PC-9 (cell line): ENCODE results near the gene SPATA46. TPM values are rescaled to one million over a fixed set of nuclear protein-coding genes. Genes with fewer than 3 reads are reported as not detected.

ENCODE experiments used
- BruUV-seq: library from RNA; stranded (reverse); fragments of 400-500 nt; replicated peaks from 2 replicates; lab custom pipeline; 2021; lab: Mats Ljungman, UMichigan
- CTCF ChIA-PET: fragments of 300-600 bp; sonication (Branson Sonifier 250); formaldehyde crosslinking; loops from one replicate; lab custom pipeline; 2022; ENCODE audit warnings: antibody characterized with exemption; lab: Charles Lee
- POLR2A ChIA-PET: fragments of 300-600 bp; sonication (Branson Sonifier 250); formaldehyde crosslinking; loops from one replicate; lab custom pipeline; 2022; ENCODE audit warnings: antibody characterized with exemption; ENCODE audit not compliant: unreplicated experiment; lab: Charles Lee
- DNase-seq, 2 experiments: peaks; one replicate each; pipeline versions ENCODE4 v3.0.0 to v3.0.0-alpha.2; 2015 to 2022; ENCODE audit warnings: mixed read lengths in 1 of 2
- H2AFZ ChIP-seq: fragments of 200-600 bp; sonication (generic); 2 replicates; pipeline ENCODE4 v1.8.1; 2017; ENCODE audit warnings: antibody characterized with exemption
- H3F3A ChIP-seq: fragments of 200-600 bp; sonication (generic); 2 replicates; pipeline ENCODE4 v1.8.1; 2017; ENCODE audit warnings: antibody characterized with exemption, mild to moderate bottlenecking, low read depth; ENCODE audit not compliant: insufficient read depth
- H3K27ac ChIP-seq: fragments of 200-600 bp; sonication (generic); 2 replicates; pipeline ENCODE4 v1.6.1; 2016; ENCODE audit warnings: mixed run types
- H3K27me3 ChIP-seq: fragments of 200-600 bp; sonication (generic); 2 replicates; pipeline ENCODE4 v1.6.1; 2016; ENCODE audit warnings: low read depth, mixed run types; ENCODE audit not compliant: insufficient read depth
- H3K36me3 ChIP-seq: fragments of 200-600 bp; sonication (generic); 2 replicates; pipeline ENCODE4 v1.6.1; 2016; ENCODE audit warnings: low read depth, mixed run types
- H3K4me1 ChIP-seq: fragments of 200-600 bp; sonication (generic); replicated peaks from 2 replicates; pipeline ENCODE4 v1.6.1; 2016; ENCODE audit warnings: mixed run types; ENCODE audit not compliant: insufficient read depth
- H3K4me2 ChIP-seq: fragments of 200-600 bp; sonication (generic); 2 replicates; pipeline ENCODE4 v1.6.1; 2017; ENCODE audit warnings: mixed run types
- H3K4me3 ChIP-seq: fragments of 200-600 bp; sonication (generic); 2 replicates; pipeline ENCODE4 v1.6.1; 2016; ENCODE audit warnings: mixed run types
- H3K79me2 ChIP-seq: fragments of 200-600 bp; sonication (generic); 2 replicates; pipeline ENCODE4 v1.6.1; 2017; ENCODE audit warnings: low read depth, mixed run types
- H3K9me2 ChIP-seq: fragments of 200-600 bp; sonication (generic); 2 replicates; pipeline ENCODE4 v1.8.1; 2017; ENCODE audit warnings: mild to moderate bottlenecking; ENCODE audit not compliant: insufficient read depth
- H3K9me3 ChIP-seq: fragments of 200-600 bp; sonication (generic); 2 replicates; pipeline ENCODE4 v1.8.1; 2016; ENCODE audit warnings: low read depth; ENCODE audit not compliant: insufficient read depth
- H4K20me1 ChIP-seq: fragments of 200-600 bp; sonication (generic); 2 replicates; pipeline ENCODE4 v1.8.1; 2017; ENCODE audit not compliant: insufficient read depth
- EZH2 ChIP-seq: fragments of 200-600 bp; sonication (generic); IDR thresholded peaks from 2 replicates; pipeline ENCODE4 v1.8.0; 2017; ENCODE audit warnings: antibody characterized with exemption, low read depth
- intact Hi-C: fragments of 100-400 bp; cut with micrococcal nuclease; formaldehyde crosslinking; loops from one replicate; pipeline ENCODE4 v1.10.0; 2022; ENCODE audit not compliant: unreplicated experiment
- total RNA-seq: library from RNA; stranded (reverse); gene quantifications from 2 replicates; pipeline ENCODE4 v1.2.3, GENCODE V29; 2021
- TF ChIP-seq, protein P1 (sequence below): fragments of 200-600 bp; sonication (generic); conservative IDR thresholded peaks from 2 replicates; pipeline ENCODE4 v1.6.1; 2017; ENCODE audit warnings: mixed run types, antibody characterized with exemption, mild to moderate bottlenecking, moderate library complexity

Gene SPATA46
- total RNA-seq, 1 experiment from 2014 or later: not detected

DNA sequence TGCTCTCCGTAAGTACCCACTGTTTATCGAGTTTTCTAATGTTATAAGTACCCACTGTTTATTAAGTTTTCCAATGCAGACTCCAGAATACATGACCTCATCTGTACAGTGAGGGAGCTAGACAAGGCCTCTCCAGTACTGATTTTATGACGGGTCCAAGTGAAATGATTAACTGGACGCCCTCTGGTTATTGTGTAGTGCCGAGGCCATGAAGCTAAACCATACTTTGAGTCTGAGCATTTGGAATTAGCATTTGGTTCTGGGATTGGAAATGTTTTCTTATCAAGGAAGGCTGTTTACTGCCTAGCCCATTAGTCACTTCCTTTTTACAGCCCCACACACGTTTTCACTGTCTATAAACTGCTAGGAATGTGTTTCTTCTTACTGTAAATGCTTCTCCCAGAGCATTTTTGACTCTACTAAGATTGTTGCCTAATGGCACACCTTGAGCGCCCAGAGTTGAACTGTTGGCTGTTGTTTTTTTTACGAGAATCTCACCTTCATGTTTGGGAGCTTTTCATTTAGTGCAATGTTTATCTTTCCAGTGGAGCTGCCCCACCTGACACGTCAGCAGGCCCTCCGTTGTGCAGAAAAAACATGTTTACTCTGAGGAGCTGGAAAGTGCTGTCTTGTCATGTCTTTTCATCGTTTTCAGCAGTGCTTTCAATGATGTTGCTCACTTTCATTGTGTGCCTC lies 26.9 kb downstream of the SPATA46 start:
- Histone ChIP-seq H3K4me2 (peak overlapping the region; percentile 66), H3K4me1 (peaks cover 48% of the 10 kb centered on the region), H3K27ac (peak overlapping the region; percentile 79), H3K4me3 (peak overlapping the region; percentile 17; the same call in 1 of the 2 replicates), H2AFZ (no peak overlapping the region), H3K27me3 (no peaks in the 10 kb centered on the region), H3F3A (peaks cover 36% of the 10 kb centered on the region), H3K9me2 (no peaks in the 10 kb centered on the region), H3K79me2 (no peaks in the 10 kb centered on the region), H4K20me1 (no peaks in the 10 kb centered on the region), H3K9me3 (no peaks in the 10 kb centered on the region), H3K36me3 (peaks cover 18% of the 10 kb centered on the region)
- BruUV-seq: no TSS peak
- intact Hi-C loops: loop anchor here (1.0 to 5.0 kb wide), 2 partner anchors 22 to 292 kb away; no protein-coding TSS in a partner anchor
- no peak for TF ChIP-seq EZH2
- TF ChIP-seq, protein P1, sequence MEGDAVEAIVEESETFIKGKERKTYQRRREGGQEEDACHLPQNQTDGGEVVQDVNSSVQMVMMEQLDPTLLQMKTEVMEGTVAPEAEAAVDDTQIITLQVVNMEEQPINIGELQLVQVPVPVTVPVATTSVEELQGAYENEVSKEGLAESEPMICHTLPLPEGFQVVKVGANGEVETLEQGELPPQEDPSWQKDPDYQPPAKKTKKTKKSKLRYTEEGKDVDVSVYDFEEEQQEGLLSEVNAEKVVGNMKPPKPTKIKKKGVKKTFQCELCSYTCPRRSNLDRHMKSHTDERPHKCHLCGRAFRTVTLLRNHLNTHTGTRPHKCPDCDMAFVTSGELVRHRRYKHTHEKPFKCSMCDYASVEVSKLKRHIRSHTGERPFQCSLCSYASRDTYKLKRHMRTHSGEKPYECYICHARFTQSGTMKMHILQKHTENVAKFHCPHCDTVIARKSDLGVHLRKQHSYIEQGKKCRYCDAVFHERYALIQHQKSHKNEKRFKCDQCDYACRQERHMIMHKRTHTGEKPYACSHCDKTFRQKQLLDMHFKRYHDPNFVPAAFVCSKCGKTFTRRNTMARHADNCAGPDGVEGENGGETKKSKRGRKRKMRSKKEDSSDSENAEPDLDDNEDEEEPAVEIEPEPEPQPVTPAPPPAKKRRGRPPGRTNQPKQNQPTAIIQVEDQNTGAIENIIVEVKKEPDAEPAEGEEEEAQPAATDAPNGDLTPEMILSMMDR: no peak
- ChIA-PET POLR2A (interaction anchor here (0.5 to 1.2 kb wide), 4 partner anchors 22 to 471 kb away, joined by 3 to 4 read pairs (median 4); partner anchors contain the start of gene C1orf226), CTCF (interaction anchor here (0.6 to 0.9 kb wide), 2 partner anchors 8 to 293 kb away, joined by 3 to 4 read pairs; no protein-coding TSS in a partner anchor)
- DNase-seq: peak; percentile 43 to 95

DNA sequence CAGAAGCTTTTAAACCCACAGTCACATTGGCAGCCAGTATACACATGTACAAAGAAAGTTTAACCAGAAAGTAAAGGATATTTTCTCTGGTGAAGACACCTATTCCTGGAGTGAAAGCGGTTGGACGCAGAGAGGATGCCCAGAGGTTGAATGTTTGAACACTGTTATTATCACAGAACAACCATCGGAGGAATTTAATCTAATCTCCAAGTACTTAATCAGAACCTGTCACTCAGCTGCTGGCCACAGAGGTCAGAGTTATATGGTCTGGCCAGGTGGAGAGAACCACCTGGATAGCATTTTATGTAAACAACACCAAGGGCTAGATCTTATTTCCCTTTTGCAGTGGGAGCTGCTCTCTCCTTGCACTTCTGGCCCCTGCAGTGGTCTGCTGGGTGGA lies 29.4 kb downstream of the SPATA46 start:
- H3K36me3 ChIP-seq: peaks cover 18% of the 10 kb centered on the region
- no peak overlapping the region for H3K27ac ChIP-seq
- no peaks in the 10 kb centered on the region for H3K79me2 ChIP-seq
- peaks cover 48% of the 10 kb centered on the region for H3K4me1 ChIP-seq
- ChIA-PET POLR2A (interaction anchor here (0.6 kb wide), 2 partner anchors 29 to 277 kb away, joined by 5 to 9 read pairs; no protein-coding TSS in a partner anchor), CTCF (interaction anchor here (0.5 to 1.4 kb wide), 2 partner anchors 25 to 305 kb away, joined by 4 to 7 read pairs; no protein-coding TSS in a partner anchor)
- H3K4me3 ChIP-seq: no peak overlapping the region
- intact Hi-C loops: loop anchor here (1.0 to 5.0 kb wide), 3 partner anchors 25 to 290 kb away; no protein-coding TSS in a partner anchor
- no peaks in the 10 kb centered on the region for H3K27me3 ChIP-seq
- no peaks in the 10 kb centered on the region for H3K9me3 ChIP-seq
- no peak overlapping the region for H2AFZ ChIP-seq
- no peaks in the 10 kb centered on the region for H3K9me2 ChIP-seq
- no TSS peak for BruUV-seq
- peak; percentile 49 to 82 for DNase-seq
- H3K4me2 ChIP-seq: no peak overlapping the region
- peaks cover 36% of the 10 kb centered on the region for H3F3A ChIP-seq
- TF ChIP-seq, protein P1: no peak
- no peak for TF ChIP-seq EZH2
- H4K20me1 ChIP-seq: no peaks in the 10 kb centered on the region

DNA sequence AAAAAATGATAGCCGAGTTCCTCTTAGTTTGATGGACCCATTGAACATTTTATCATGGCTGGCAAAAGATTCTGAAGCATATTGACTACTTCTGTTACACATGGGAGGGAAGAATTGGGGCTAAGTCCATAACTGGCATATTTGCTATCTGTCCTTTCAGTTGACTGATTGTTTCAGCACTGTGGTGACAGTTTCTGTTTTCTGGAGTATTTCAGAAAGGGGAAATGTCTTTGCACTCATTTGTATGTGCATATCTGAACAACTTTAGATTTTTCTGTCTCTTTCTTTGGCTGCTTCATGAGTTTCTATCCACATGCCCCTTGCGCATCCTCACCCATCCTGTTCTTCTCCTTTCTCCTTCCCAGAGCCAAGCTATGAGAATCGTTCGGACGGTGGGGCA lies 33.2 kb downstream of the SPATA46 start:
- Histone ChIP-seq H3K27ac (no peak overlapping the region), H3K4me3 (no peak overlapping the region), H3K36me3 (peaks cover 17% of the 10 kb centered on the region), H3K79me2 (no peaks in the 10 kb centered on the region), H3K9me3 (no peaks in the 10 kb centered on the region), H4K20me1 (no peaks in the 10 kb centered on the region), H3K9me2 (no peaks in the 10 kb centered on the region), H3F3A (peaks cover 16% of the 10 kb centered on the region; the same call in 1 of the 2 replicates), H3K27me3 (no peaks in the 10 kb centered on the region), H3K4me2 (no peak overlapping the region), H3K4me1 (peaks cover 22% of the 10 kb centered on the region), H2AFZ (no peak overlapping the region)
- no peak for DNase-seq
- BruUV-seq: no TSS peak
- TF ChIP-seq, protein P1: no peak
- TF ChIP-seq EZH2: no peak
- ChIA-PET CTCF (no interaction called here), POLR2A (interaction anchor here (0.7 kb wide), 1 partner anchor 190 kb away, joined by 4 read pairs; no protein-coding TSS in a partner anchor)
- intact Hi-C loops: no loop called here
